T-helper 2 cell (primary cell): Measurements from ENCODE around the gene SLC6A5.

Source experiments
- DNase-seq, 5 experiments: peaks; one replicate each; pipeline versions ENCODE4 v3.0.0 to v3.0.0-alpha.2; 2012 to 2022

SLC6A5 gene

DNA sequence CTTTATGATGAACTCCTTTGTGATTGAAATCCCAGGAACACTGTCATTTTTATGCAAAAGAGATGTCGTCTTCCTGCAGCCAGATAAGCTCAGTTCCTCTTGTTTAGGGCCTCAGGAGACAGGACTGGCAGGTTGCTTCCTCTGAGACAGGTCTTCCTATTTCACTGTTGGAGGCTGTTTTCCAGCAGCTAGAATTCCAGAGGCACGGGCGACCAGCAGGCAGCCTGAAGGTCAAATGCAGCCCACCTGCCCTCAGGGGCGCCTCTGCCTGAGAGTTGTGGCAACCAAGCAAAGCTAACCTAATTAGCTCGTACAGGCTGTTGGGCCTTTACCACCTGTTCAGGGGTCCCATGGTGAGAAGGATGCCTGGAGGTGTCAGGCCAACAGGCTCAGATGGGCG, 22.3 kb downstream of the SLC6A5 start:
- no peak for DNase-seq

DNA sequence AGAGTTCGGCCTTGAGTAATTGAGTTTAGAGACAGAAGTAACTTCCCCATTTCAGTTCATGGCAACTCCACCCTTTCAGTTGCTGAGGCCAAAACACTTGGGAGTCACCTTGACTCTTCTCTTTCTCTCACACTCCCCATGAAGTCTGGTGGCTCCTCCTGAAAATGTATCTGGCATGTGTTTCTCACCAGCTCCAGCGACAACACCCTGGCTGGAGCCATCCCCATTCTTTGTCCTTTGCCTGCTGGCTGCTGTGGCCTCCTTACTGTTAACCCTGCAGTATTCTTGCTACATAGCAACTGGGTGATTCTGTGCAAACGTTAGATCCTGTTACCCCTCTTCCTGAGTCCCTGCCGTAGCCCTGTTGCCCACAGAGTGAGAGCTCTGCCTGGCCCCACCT, 23.8 kb downstream of the SLC6A5 start:
- DNase-seq, result no peak

DNA sequence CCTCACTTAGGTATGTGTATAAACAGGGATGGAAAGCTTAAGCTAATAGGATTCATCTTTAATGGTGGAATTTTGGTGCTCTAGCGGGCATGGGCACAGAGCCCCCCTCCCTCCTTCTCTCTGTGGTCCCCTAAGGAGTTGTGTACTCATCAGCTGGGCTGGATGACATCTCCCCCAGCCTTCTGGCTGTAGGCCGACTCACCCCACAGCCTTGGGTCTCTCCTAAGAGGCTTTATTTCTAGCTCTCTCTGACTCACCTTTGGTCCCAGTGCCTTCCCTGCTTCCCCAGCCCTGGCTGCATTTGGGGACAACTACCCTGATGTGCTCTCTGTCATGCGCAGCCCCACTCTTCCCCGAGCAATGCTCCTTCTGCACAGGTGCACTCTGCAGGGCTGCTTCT, 26.9 kb downstream of the SLC6A5 start:
- DNase-seq, result no peak

DNA sequence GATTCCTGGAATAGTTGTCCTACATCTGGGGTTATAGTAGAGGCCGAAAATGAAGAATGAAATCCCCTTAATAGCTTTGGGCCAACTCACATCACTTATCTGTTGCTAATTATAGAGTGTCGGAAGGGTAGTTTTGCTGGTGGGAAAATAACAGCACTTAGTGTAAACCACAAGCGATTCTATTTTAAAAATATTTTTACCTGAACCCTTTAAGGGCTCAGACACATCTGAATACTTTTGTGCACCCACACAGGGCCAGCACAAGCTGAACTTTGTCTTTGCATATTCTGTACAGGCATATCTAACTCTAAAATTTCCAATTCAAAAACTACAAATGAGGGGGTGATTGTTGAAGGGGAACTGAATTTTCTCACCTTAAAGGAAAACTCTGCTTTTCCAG, 27.6 kb downstream of the SLC6A5 start:
- no peak for DNase-seq

DNA sequence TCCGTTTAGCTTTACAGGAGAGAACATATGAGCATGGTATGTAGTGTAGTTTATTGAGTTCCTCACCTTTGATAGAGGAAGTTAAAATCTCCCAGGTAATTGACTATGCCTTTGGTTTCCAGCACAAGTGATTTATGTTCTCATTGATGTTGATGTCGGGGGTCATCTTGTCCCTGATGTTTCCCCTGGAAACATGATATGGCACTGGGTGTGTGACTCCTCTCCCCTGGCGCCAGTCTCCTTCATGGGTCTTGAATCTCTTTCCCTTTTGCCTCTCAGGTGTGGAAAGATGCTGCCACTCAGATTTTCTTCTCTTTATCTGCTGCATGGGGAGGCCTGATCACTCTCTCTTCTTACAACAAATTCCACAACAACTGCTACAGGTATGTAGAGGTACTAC, 28.3 kb downstream of the SLC6A5 start:
- DNase-seq, result no peak

DNA sequence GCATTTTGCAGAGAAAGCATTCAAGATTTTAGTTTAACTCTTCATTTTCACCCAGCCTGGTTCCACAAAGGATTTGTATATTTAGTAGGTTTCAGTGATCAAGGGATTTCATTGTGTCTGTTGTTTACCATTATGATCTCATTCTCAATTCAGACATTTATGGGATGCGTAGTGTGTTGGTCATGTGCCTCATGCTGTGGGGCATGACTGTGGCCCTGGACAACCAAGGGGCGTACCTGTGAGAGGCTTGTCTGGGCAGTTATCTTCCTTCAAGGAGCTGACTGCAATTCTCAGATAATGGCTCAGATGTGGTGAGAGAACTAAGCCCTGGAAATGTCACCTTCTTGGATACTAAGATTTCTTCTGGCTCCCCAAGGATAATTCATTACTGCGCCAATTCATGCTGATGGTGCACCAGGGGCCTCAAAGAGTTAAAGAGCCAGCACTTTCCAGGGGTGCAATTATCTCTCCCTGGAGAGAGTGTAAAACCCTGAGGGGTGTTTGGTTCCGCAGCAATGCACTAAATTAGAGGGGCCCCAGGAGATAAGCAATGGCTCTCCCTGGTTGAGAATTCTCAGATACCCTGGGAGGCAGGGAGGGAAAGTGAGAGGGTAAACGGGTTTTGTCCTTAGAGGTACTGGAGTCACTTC, 32.2 kb downstream of the SLC6A5 start:
- DNase-seq, result no peak

DNA sequence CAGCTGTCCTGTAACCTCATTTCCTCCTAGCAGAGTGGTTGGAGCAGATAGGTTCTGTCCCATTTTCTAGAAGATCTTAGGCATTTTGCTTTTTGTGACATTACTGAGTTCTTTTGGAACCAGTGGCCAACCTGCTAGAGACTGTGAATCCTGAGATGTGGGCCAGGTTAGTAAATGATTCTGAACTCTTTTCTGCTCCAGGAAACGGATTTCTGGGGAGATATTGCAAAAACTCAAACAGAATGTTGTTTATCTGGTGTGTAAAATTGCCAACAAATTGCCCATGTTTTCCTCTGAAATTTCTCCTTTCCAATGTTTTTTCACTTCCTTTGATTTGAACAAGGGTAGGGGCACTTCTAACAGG, 32.7 kb downstream of the SLC6A5 start:
- no peak for DNase-seq

DNA sequence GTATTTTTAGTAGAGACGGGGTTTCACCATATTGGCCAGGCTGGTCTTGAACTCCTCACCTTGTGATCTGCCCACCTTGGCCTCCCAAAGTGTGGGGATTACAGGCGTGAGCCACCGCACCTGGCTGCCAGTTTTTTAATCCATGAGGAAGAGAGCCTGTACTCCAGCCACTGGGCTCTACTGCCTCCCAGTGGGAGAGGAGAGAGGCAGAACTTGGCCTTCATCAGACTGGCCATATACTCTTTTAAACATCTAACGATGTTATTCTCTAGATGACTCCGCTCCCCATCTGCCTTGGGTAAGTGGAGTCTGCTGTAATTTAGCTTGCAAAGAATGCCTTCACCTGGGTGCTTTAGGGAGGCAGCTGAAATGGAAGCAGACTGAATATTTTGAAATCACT, 34.6 kb downstream of the SLC6A5 start:
- no peak for DNase-seq

DNA sequence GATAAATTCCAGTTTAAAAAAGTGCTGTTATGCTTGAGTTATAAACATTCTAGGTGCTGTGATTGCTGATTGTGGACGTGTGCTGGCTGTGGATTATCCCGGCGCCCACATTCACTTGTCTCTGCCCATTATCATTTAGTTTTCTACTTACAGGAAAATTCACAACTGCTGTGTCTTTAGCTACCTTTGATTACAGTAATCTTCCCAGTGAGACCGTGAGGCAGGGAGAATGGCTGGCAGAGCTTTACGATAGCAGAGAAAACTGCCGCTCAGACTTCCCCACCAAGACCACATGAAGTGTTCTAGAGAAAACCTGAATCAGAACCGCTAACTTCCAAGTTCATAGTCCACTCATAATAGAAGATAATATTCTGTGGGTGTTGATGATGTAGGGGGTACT, 35.4 kb downstream of the SLC6A5 start:
- no peak for DNase-seq

DNA sequence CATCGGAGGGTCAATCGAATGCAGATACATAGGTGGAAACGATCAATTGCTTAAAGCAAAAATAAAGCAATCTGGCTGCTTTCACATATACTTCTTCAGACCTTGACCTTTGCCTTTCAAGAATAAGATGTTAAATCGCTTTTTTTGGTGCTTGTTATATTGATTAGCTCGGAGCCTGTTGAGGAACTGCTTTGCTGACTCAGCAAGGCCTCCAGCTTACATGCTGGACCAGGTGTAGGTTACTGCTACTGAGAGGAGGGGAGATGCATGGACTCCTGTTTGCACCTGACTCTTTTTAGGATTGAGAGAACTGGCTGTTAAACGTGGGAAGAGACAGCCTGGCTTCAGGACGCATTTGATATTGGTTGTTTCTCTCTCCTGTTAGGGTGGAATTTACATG, 38.7 kb downstream of the SLC6A5 start:
- no peak for DNase-seq

DNA sequence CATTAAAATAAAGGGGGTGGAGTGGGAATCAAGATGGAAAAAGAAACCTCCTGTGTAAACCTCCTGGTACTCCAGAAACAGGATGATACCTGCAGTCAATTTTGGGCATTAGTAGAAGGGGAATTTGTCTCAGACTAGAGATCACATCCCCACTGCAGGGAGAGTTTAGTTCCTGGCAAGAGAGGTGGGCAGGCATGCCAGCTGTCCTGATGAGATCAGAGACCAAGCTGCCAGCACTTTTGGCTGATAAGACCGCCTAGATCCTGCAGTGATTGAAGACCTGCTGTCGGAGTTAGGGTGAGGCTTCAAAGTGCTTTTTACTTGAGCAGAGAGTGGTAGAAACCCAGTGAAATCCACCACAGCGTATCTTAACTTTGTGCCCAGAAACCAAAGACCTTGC, 40.3 kb downstream of the SLC6A5 start:
- DNase-seq, result no peak

DNA sequence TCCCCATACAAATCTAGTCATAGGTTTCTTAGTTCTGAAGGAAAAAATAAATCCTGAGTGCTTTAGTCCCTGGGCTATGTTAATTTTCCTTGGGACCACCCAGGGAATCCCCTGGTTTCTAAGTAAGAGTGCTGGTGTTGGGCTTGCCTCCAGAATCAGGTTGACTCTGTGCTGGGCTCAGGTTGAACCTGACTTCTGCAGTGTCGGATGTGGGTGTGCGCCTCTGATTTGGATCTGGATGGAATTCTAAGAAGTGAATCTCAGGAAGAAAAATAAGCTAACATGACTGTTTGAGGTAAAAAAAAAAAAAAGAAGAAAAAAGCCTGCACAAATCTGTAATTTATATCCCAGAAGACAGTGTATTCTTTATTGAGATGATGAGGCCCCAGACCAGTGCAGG, 41.0 kb downstream of the SLC6A5 start:
- DNase-seq, result no peak

DNA sequence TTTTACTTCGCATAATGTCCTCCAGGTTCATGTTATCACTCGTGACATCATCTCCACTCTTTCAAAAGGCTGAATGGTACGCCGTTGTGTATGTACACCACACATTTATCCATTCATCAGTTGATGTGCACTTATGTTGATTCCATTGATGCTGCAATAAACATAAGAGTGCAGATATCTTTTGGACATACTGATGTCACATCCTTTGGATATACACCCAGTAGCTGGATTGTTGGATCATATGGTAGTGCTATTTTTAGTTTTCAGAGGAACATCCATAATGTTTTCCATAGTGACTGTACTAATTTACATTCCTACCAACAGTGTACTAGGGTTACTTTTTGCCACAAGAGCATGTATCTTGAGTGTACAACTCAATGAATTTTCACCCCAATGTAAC, 45.0 kb downstream of the SLC6A5 start:
- no peak for DNase-seq

DNA sequence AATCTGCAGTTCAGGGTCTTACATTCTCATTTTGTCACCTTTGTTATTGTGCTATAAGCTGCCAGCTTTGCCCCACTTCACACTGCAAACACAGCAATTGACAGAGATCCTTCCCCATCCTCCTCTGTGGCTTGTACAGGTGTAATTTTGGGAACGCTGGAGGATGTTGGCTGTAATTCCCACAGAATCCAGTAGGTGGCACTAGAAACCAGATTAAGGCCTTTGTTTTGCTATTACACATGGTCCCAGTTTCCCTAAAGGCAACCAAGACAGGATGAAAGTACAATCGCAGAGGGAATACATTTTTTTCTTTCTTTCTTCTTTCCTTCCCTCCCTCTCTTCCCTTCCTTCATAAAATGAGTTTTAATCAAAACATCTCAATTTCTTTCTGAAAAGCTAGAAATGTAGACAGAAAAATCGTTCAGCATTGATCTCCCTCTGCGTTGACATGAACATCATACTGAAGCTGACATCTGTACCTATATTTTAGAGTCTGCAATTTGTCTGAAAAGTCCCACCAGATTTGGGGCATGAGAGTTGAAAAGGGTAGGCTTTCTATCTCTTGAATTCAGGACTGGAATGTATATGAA, 48.7 kb downstream of the SLC6A5 start:
- DNase-seq, result peak in 1 of 5 experiments; percentile 14

DNA sequence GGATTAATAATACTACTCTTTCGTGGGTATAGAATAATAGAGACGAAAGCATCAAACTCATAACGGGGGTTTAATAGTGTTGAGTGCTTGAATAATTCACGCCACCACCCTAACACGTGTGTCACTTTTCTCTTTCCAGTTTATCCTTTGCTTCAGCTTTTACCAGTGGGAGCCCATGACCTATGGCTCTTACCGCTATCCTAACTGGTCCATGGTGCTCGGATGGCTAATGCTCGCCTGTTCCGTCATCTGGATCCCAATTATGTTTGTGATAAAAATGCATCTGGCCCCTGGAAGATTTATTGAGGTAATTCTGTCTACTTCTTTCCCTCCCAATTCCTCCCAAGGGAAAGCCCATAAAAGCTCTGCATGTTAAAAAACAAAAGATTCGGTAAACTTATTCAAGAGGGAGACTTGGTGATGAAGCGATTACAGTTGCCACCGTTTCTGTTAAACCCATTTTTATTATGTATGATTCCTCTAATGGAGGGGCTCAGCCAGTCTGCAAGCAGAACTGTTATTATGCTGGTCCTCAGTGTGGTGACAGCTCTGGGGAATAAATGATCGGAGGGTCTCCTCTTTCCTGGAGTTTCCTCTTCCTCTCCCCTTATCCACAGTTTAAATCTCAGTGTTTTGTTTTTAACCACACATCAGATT, 52.9 kb downstream of the SLC6A5 start:
- DNase-seq, result no peak

DNA sequence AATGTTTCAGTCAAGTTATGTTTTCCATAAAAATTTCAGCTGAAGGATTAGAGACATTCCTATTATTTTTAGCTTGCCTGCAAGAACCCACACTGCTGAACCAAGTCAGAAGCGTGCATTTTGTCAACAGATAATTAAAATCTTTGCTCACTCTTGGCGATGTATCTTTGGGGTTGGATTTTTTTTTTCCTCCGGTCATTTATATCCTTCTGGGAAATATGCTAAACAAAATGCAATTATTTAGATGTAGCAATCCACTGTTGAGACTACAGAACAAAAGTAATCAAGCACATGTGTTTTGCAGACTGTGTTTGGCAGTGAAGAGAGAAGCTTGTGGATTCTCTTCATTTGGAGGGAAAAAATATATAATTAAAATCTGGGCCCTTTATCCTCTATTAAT, 54.6 kb downstream of the SLC6A5 start:
- no peak for DNase-seq

DNA sequence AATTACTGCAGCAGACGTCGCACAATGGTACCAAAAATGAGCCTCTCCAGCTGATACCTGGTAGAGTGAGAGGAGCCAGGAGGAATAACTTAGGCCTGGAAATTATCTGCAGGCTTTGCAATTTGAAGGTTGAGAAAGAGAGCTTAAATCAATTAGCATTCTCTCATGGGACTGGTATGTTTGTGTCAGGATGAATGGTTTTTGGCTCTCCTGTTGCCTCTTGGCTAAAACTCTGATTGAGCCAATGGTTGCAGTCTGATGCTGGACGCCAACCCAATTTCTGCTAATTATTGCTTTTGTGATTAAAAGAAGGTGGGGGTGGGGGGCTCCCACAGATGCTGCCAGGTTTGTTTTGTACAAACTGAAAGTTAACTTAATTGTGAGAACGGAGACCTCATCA, 57.5 kb downstream of the SLC6A5 start:
- no peak for DNase-seq

DNA sequence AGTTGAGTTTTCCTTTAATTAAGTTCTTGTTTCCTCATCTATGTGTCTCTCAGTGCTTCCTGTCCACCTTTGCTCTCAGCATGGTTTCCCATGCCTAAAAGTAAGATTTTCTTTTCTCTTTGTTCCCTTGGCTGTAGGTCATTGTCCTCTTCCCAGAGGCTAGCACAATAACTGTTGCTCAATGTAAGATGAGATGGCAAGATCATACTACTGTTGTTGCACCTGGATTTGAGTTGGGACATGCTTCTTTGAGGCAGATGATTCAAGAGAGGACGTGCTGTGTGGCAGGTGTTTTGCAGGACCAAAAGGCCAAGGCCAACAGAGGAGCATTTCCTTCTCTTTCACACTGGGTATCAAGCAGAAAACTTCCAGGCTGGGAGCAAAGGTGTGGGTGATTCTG, 58.7 kb downstream of the SLC6A5 start:
- no peak for DNase-seq

DNA sequence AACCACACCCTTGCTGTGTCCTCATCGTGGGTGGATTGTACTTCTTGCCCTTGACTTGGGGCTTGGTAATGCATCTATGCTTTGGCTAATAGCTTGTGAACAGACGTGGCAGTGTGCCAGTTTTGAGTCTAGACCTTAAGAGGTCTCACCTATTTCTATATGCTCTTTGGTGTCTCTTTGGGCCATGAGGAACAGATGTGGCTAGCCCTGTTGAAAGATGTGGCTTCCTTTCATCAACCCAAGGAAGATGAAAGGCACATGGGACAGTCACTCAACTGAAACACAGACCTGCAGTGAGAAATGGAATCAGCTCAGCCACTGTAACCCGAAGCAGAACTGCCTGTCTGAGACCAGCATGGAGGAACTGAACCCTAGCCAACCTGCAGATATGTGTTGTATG, 62.0 kb downstream of the SLC6A5 start:
- no peak for DNase-seq

DNA sequence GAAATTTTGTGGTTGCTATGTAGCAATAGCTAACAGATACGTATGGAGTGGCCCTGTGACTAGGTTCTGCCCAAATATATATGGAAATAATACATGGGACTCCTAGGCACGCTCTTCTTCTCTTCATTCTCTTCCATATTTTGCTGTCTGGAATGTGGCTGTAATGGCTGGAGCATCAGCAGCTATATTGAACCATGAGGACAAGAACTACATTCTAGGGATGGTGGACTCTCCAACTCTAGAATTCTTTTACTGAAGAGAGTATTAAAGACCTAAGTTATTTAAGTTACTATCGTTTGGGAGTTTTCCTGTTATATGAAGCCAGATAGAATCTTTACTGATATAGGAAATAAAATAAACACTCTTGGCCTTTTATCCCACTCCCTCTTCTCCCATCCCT, 62.4 kb downstream of the SLC6A5 start:
- no peak for DNase-seq

DNA sequence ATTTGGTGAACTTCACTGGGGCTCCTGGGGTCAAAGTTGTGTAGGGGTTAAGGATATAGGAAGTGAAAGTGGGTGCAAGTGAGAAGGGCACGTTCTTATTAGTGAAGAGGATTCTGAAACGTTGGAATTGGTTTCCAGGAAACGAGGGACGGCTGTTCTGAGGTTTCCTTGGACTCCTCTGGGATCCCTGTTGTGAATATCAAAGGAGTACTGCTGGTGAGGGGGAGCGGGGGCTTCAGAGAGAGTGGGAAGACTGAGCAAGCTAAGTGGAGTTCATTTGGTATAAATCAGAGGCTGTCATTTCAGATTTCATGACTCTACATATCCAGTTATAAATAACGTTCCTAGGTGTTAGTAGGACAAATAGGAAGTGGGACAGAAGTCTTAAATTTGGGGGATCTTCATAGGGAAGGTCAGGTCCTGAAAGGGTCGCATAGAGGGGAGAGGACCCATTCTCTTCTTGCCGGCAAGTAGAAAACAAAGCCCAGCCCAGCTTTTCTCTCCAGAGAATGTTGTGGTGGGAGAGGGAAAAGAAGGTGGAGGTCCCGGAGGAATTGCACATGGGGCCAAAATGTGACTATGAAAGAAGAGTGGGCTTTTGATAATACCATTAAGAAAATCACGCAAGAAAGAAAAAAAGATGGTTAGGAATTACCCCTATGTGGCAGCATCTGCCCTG, 68.9 kb downstream of the SLC6A5 start:
- no peak for DNase-seq

DNA sequence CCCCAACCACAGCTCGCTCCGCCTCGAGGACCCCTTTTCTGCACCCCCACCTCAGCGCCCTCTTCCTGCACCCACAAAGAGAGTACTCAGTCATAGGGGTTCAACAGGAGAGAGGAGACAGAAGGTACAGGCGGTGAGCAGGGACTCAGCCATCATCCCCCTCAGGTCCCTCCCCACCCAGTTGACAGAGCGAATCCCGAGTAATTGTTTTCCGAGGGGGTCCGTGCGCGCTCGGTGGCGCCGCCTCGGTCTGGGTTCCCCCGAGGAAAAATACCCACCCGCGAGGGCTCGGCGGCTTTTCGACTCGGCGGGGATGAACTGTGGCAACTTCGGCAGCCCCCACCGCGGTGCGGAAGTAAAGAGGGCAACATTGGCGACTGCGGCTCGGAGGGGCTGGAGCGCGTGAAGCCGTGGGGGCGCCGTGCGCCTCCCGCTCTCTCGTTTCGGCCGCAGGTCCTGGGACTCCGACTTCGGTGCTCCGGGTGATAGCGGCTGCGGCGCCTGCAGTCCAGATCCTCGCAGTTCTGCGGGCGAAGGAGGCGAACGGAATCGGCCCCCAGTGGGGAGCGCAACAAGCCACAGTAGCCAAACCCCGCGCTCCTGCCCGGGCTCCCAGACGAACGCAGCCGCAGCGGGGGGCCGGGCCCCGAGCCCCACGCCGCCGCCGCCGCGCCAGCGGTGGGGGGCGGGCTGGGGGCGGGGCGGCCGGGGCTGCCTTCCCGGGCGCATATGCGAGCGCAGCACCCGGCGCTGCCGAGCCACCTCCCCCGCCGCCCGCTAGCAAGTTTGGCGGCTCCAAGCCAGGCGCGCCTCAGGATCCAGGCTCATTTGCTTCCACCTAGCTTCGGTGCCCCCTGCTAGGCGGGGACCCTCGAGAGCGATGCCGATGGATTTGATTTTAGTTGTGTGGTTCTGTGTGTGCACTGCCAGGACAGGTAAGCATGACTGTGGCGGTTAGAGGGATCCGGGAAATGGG, 69.7 kb downstream of the SLC6A5 start, which contains the start of gene NELL1:
NELL1 (plus strand) TSS at position 743 of the 976 bp plus-strand sequence.
- peak in 1 of 5 experiments; percentile 8 for DNase-seq
